Ishikawa (cell line): Measurements from ENCODE around the gene MYBPC2.

ENCODE experiments used
- CEBPB ChIP-seq: IDR thresholded peaks from 2 replicates; pipeline ENCODE4 v1.6.1; 2012
- CREB1 ChIP-seq: IDR thresholded peaks from 2 replicates; pipeline ENCODE4 v1.6.1; 2012; ENCODE audit warnings: low read depth
- EGR1 ChIP-seq: IDR thresholded peaks from 2 replicates; pipeline ENCODE4 v1.6.1; 2012
- EP300 ChIP-seq: IDR thresholded peaks from 2 replicates; pipeline ENCODE4 v1.6.1; 2012; ENCODE audit warnings: borderline replicate concordance
- FOXM1 ChIP-seq: IDR thresholded peaks from 2 replicates; pipeline ENCODE4 v1.6.1; 2012; ENCODE audit warnings: low read depth, borderline replicate concordance
- NFIC ChIP-seq: IDR thresholded peaks from 2 replicates; pipeline ENCODE4 v1.6.1; 2012
- RAD21 ChIP-seq: IDR thresholded peaks from 2 replicates; pipeline ENCODE4 v1.6.1; 2012; ENCODE audit warnings: low read depth
- REST ChIP-seq: IDR thresholded peaks from 2 replicates; pipeline ENCODE4 v1.6.1; 2012; ENCODE audit warnings: low read depth, mild to moderate bottlenecking
- TAF1 ChIP-seq: IDR thresholded peaks from 2 replicates; pipeline ENCODE4 v1.6.1; 2012; ENCODE audit warnings: low read depth, mild to moderate bottlenecking
- TCF12 ChIP-seq: IDR thresholded peaks from 2 replicates; pipeline ENCODE4 v1.6.1; 2012; ENCODE audit warnings: low read depth
- TEAD4 ChIP-seq: IDR thresholded peaks from 2 replicates; pipeline ENCODE4 v1.6.1; 2012
- USF1 ChIP-seq: IDR thresholded peaks from 2 replicates; pipeline ENCODE4 v1.6.1; 2012
- YY1 ChIP-seq: IDR thresholded peaks from 2 replicates; pipeline ENCODE4 v1.6.1; 2012; ENCODE audit warnings: low read depth
- ZBTB7A ChIP-seq: IDR thresholded peaks from 2 replicates; pipeline ENCODE4 v1.6.1; 2012; ENCODE audit warnings: low read depth
- TF ChIP-seq, protein P1 (sequence below): IDR thresholded peaks from 2 replicates; pipeline ENCODE4 v1.6.1; 2012

MYBPC2 gene

DNA sequence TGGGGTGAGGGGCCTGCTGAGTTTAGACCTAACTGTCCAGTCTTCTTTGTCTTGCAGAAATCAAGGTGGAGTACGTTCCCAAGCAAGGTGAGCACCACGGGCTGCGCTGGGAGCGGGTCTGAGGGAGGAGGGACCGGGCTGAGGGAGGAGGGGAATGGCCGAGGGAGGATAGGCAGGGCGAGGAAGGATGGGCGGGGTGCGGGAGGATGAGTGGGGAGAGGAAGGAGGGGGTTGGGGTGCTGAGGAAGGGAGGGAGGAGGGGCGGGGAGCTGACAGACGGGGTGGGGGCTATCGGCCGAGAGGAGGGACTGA is 18.5 kb downstream of the MYBPC2 start:
- TF ChIP-seq USF1, result no peak
- TF ChIP-seq YY1, result no peak
- TF ChIP-seq FOXM1, result no peak
- no peak for TF ChIP-seq TAF1
- TF ChIP-seq CREB1, result no peak
- TF ChIP-seq, protein P1, sequence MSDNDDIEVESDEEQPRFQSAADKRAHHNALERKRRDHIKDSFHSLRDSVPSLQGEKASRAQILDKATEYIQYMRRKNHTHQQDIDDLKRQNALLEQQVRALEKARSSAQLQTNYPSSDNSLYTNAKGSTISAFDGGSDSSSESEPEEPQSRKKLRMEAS, result no peak
- TF ChIP-seq EP300, result no peak
- no peak for TF ChIP-seq TCF12

DNA sequence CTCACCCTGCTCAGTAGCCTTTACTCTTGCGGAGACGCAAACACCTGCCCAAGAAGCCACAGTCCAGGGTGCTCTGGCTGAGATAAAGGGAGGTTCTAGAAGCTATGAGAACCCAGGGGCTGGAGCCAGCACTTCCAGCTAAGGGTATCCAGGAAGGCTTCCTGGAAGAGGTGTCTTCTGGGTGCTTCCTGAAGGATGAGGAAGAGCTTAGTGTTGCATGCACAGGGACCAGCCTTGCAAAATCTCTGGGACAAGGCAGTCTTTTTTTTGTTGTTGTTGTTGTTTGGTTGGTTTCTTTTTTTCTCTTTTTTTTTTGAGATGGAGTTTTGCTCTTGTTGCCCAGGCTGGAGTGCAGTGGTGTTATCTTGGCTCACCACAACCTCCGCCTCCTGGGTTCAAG is 20.6 kb downstream of the MYBPC2 start:
- TF ChIP-seq TCF12 (no peak), CREB1 (no peak), CEBPB (no peak), REST (no peak), EGR1 (no peak), RAD21 (no peak), USF1 (no peak), ZBTB7A (no peak)
- TF ChIP-seq, protein P1, result no peak

- TF ChIP-seq TEAD4, result no peak
- no peak for TF ChIP-seq FOXM1
- TF ChIP-seq YY1, result no peak
- no peak for TF ChIP-seq EGR1
- TF ChIP-seq RAD21, result no peak
- TF ChIP-seq TAF1, result no peak
- no peak for TF ChIP-seq REST
- TF ChIP-seq EP300, result no peak
- no peak for TF ChIP-seq CREB1
- TF ChIP-seq CEBPB, result no peak
- no peak for TF ChIP-seq USF1
- TF ChIP-seq, protein P1, result no peak
- no peak for TF ChIP-seq ZBTB7A
- TF ChIP-seq TCF12, result no peak
- no peak for TF ChIP-seq NFIC
Observed at GRCh38 chr19:50455992-50456391, 23.3 kb downstream of the MYBPC2 start.

GRCh38 chr19:50457300-50457699 is 24.6 kb downstream of the MYBPC2 start:
- TF ChIP-seq USF1, result no peak
- TF ChIP-seq RAD21, result no peak
- TF ChIP-seq CREB1, result no peak
- TF ChIP-seq, protein P1, result no peak
- TF ChIP-seq CEBPB, result no peak
- no peak for TF ChIP-seq TCF12
- TF ChIP-seq ZBTB7A, result no peak

DNA sequence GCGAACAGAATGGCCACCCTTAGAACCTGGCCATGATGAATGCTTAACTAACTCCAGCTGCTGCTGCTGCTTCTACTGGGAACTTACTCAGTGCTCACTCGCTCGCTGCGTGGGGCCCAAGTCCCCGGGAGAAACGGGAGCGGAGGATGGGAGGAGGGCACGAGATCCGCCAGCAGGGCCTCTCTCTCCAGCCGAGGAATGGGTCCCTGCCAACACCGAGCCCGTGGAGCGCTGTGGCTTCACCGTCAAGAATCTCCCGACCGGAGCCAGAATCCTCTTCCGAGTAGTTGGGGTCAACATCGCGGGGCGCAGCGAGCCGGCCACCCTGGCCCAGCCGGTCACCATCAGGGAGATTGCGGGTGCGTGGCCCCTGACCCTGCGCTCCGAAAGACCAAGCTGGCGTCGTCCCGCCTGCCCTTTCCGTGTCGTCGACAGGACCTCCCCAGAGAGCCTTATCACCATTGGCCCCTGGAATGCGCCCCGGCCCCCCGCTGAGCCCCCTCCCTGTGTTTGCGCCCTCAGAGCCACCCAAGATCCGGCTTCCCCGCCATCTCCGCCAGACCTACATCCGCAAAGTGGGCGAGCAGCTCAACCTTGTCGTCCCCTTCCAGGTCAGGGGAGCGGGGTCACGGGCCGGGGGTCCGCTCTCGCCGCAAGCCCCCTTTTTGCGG is 25.8 kb downstream of the MYBPC2 start:
- TF ChIP-seq NFIC, result no peak
- no peak for TF ChIP-seq REST
- no peak for TF ChIP-seq TEAD4
- TF ChIP-seq YY1, result no peak
- TF ChIP-seq, protein P1, result no peak
- TF ChIP-seq TAF1, result no peak
- TF ChIP-seq EP300, result no peak
